H1 (cell line): ENCODE measurements around the gene BAZ1B. TPM values are rescaled to one million over a fixed set of nuclear protein-coding genes. Genes with fewer than 3 reads are reported as not detected.

ENCODE experiments used
- HDAC2 ChIP-seq, 2 experiments: fragments of 300-600 bp in 1 of 2; sonication (generic) in 1 of 2; IDR thresholded peaks; 2 replicates each; pipeline ENCODE4 v1.6.1; 2011 to 2012; ENCODE audit warnings: low read depth in 2 of 2, low read length in 2 of 2, mild to moderate bottlenecking in 2 of 2, moderate library complexity in 2 of 2, borderline replicate concordance in 1 of 2, inconsistent platforms in 1 of 2
- ZNF274 ChIP-seq: IDR thresholded peaks from 2 replicates; pipeline ENCODE4 v1.7.0; 2012; ENCODE audit warnings: low read length, borderline replicate concordance; ENCODE audit errors: extremely low read depth
- polyA plus RNA-seq, 7 experiments: library from polyadenylated mRNA; depleted of rRNA in 3 of 7; stranded (reverse) in 5 of 7; unstranded in 2 of 7; fragments of >200 nt in 5 of 7; fragments of 200-250 nt in 2 of 7; gene quantifications; 1 replicate in 5 of 7; 2 replicates in 1 of 7; 4 replicates in 1 of 7; pipeline versions ENCODE4 v1.2.1 to v1.2.3, GENCODE V29; 2011 to 2013; ENCODE audit warnings: missing spikeins in 2 of 7, mixed read lengths in 2 of 7
- total RNA-seq: library from RNA; stranded (reverse); fragmentation: NEBNext Ultra II Directional; extraction: Animal tissue kit (Norgen Biotek cat#: 25700); gene quantifications from 2 replicates; pipeline ENCODE4 v1.2.1, GENCODE V29; 2021

The BAZ1B gene
- total and polyA plus RNA-seq, 2 of the 8 experiments (the other 6 are each of a cell fraction or from before 2014, with no cell fraction given) = 21.0 to 86.8 TPM

DNA sequence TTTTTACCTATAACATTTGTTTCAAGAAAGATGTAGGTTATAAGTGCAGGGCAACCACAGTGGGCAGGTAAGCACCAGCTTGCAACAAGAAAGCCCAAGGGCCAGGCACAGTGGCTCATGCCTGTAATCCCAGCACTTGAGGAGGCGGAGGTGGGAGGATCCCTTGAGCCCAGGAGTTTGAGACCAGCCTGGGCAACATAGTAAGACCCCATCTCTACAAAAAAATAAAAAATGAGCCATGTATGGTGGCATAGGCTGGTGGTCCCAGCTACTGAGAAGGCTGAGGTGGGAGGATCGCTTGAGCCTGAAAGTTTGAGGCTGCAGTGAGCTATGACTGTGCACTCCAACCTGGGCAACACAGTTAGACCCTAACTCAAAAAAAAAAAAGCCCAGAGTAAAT is 22.6 kb upstream of the BAZ1B start (continued):
- TF ChIP-seq HDAC2 (IDR thresholded peaks at IDR 0.05; ENCODE audit: borderline replicate concordance in 1 of 2, low read depth in 2 of 2, low read length in 2 of 2) = no peak
- no peak for TF ChIP-seq ZNF274
- TF ChIP-seq, all 59 proteins: peak for 0
